Smooth muscle cell (in vitro differentiated cells): ENCODE measurements around the gene PTGIR. TPM values are rescaled to one million over a fixed set of nuclear protein-coding genes. Genes with fewer than 3 reads are reported as not detected.

Experiments used
- DNase-seq: peaks from one replicate; lab custom pipeline; 2025; ENCODE audit not compliant: unreplicated experiment; lab: John Stamatoyannopoulos, UW
- H2AFZ ChIP-seq: fragments of 200-600 bp; sonication (generic); 2 replicates; pipeline ENCODE4 v1.6.0; 2016; ENCODE audit warnings: antibody characterized with exemption, low read depth, mild to moderate bottlenecking
- H3F3A ChIP-seq: fragments of 200-600 bp; sonication (generic); 2 replicates; pipeline ENCODE4 v1.6.0; 2017; ENCODE audit warnings: antibody characterized with exemption, low read depth
- H3K27ac ChIP-seq: fragments of 200-600 bp; sonication (generic); 2 replicates; pipeline ENCODE4 v1.5.1; 2016; ENCODE audit warnings: low read depth, mild to moderate bottlenecking
- H3K27me3 ChIP-seq: fragments of 200-600 bp; sonication (generic); 2 replicates; pipeline ENCODE4 v1.6.1; 2016; ENCODE audit warnings: low read depth, mild to moderate bottlenecking
- H3K36me3 ChIP-seq: fragments of 200-600 bp; sonication (generic); 2 replicates; pipeline ENCODE4 v1.5.1; 2016; ENCODE audit warnings: low read depth
- H3K4me1 ChIP-seq: fragments of 200-600 bp; sonication (generic); 2 replicates; pipeline ENCODE4 v1.5.1; 2016; ENCODE audit warnings: low read depth
- H3K4me2 ChIP-seq: fragments of 200-600 bp; sonication (generic); 2 replicates; pipeline ENCODE4 v1.6.0; 2016; ENCODE audit warnings: mild to moderate bottlenecking
- H3K4me3 ChIP-seq: fragments of 200-600 bp; sonication (generic); 2 replicates; pipeline ENCODE4 v1.5.1; 2016; ENCODE audit warnings: mild to moderate bottlenecking
- H3K79me2 ChIP-seq: fragments of 200-600 bp; sonication (generic); 2 replicates; pipeline ENCODE4 v1.6.0; 2016; ENCODE audit warnings: low read depth, mild to moderate bottlenecking
- H3K9ac ChIP-seq: fragments of 200-600 bp; sonication (generic); 2 replicates; pipeline ENCODE4 v1.6.0; 2016; ENCODE audit warnings: low read depth
- H3K9me3 ChIP-seq: fragments of 200-600 bp; sonication (generic); replicated peaks from 2 replicates; pipeline ENCODE4 v1.5.1; 2016; ENCODE audit warnings: low read depth
- H4K20me1 ChIP-seq: fragments of 200-600 bp; sonication (generic); 2 replicates; pipeline ENCODE4 v1.6.0; 2016; ENCODE audit warnings: low read depth
- CTCF ChIP-seq: fragments of 200-600 bp; sonication (generic); IDR thresholded peaks from 2 replicates; pipeline ENCODE4 v1.5.1; 2017; ENCODE audit warnings: borderline replicate concordance, mild to moderate bottlenecking, antibody characterized with exemption; ENCODE audit not compliant: insufficient read depth, poor library complexity, severe bottlenecking
- WGBS: methylation state at CpG from one replicate; pipeline ENCODE4 v1.1.7; 2016; ENCODE audit warnings: low lambda C conversion rate; 5-methylcytosine and 5-hydroxymethylcytosine counted together
- polyA plus RNA-seq: library from polyadenylated mRNA; unstranded; fragments of >200 nt; fragmentation: Nextera tagmentation; extraction: Ambion mirVana; gene quantifications from 2 replicates; pipeline ENCODE4 v1.2.1, GENCODE V29; 2016
- total RNA-seq: library from RNA; depleted of rRNA; stranded (reverse); fragments of >200 nt; gene quantifications from 2 replicates; pipeline ENCODE4 v1.2.3, GENCODE V29; 2014

Gene PTGIR
- total and polyA plus RNA-seq, 2 experiments from 2014 or later = 0.09 to 0.81 TPM

- Histone ChIP-seq H3K27ac (no peak overlapping the region), H3K9ac (no peak overlapping the region), H3K4me1 (peaks cover 11% of the 10 kb centered on the region), H3F3A (peaks cover 6% of the 10 kb centered on the region), H4K20me1 (peaks cover 7% of the 10 kb centered on the region), H3K27me3 (peaks cover 3% of the 10 kb centered on the region), H2AFZ (no peak overlapping the region), H3K4me2 (no peak overlapping the region), H3K79me2 (peaks cover 12% of the 10 kb centered on the region), H3K9me3 (no peaks in the 10 kb centered on the region), H3K36me3 (no peaks in the 10 kb centered on the region), H3K4me3 (no peak overlapping the region)
- no peak for DNase-seq
- 46% methylated on average over 16 of the region's 16 CpGs for WGBS
- TF ChIP-seq CTCF = no peak
These were observed 29.8 kb upstream of the PTGIR start for GRCh38 chr19:46654621-46655152.

- Histone ChIP-seq H3K9ac (no peak overlapping the region), H3K36me3 (no peaks in the 10 kb centered on the region), H4K20me1 (peaks cover 3% of the 10 kb centered on the region), H3K4me3 (no peak overlapping the region), H2AFZ (no peak overlapping the region), H3K27me3 (peaks cover 8% of the 10 kb centered on the region), H3K79me2 (no peaks in the 10 kb centered on the region), H3F3A (peaks cover 2% of the 10 kb centered on the region), H3K4me2 (no peak overlapping the region), H3K4me1 (no peaks in the 10 kb centered on the region), H3K27ac (no peak overlapping the region), H3K9me3 (no peaks in the 10 kb centered on the region)
- TF ChIP-seq CTCF = no peak
- 86% methylated on average over 7 of the region's 7 CpGs for WGBS
- no peak for DNase-seq
These were observed 25.6 kb upstream of the PTGIR start for GRCh38 chr19:46650445-46650844.

GRCh38 chr19:46648961-46649960 is 24.4 kb upstream of the PTGIR start:
- Histone ChIP-seq H3K4me3 (no peak overlapping the region), H3K27ac (no peak overlapping the region), H2AFZ (no peak overlapping the region), H3K79me2 (no peaks in the 10 kb centered on the region), H3F3A (peaks cover 2% of the 10 kb centered on the region), H3K9ac (no peak overlapping the region), H3K9me3 (no peaks in the 10 kb centered on the region), H3K4me1 (no peaks in the 10 kb centered on the region), H3K27me3 (peaks cover 8% of the 10 kb centered on the region), H3K36me3 (no peaks in the 10 kb centered on the region), H3K4me2 (no peak overlapping the region), H4K20me1 (peaks cover 3% of the 10 kb centered on the region)
- DNase-seq = no peak
- 36% methylated on average over 109 of the region's 144 CpGs for WGBS
- TF ChIP-seq CTCF = no peak
